Activated T-cell treated with anti-CD3 and anti-CD28 coated beads for 4 hours (primary cell): ENCODE results near the gene SLITRK1.

Experiments used
- DNase-seq: peaks from one replicate; pipeline ENCODE4 v3.0.0-alpha.2; 2020

Gene SLITRK1

DNA sequence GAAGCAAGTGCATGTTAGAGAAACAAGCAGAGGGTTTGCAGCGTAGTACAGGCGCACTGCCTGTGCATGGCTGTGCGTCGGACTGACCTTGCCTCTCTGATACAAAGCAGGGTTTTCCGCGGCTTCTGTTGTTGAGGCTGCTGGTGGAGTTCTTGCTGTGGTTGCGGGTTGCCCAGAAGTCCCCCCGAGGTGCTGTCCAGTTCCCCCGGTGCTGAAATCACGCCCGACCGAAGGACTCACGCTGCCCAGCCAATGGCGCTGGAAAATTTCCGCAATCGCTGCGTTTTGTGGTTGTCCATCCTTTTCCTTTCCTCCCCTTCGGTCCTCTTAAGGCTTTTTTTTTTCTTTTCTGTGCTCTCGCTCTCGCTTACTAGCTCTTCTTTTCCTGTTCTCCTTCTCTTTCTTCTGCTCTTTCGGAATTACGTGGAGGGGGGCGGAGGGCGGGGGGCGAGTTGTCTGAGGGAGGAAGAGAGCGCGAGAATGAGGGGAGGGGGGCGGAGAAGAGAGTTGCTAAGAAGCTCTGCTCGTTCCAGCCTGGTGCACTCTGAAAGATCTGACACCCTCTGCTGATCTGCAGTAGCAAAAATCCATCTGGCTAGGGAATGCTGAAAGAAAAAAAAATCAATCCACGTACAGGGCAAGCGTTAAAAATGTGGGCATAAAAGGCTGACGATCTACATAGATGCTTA is at the start of gene SLITRK1:
Gene SLITRK1, minus strand, starts transcription at position 558 of the 689 bp plus-strand sequence. CDS start 967 bp downstream, outside the sequence.
- DNase-seq: no peak

DNA sequence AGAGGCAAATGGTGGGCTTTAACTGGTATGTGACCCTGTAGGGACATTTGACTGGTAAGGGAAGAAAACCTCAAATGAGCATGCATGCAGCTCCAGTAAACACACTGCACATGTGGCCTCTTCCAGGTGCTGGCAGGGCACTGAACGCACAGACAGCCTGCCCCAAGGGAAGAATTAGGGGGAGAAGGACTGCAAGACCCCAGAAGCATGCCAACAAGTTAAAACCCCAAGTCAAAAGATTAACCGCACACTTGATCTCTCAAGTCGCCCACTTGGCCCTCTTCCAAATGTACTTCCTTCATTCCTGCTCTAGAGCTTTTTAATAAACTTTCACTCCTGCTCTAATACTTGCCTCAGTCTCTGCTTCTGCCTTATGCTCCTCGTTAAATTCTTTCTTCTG is 46.9 kb upstream of the SLITRK1 start:
- DNase-seq: no peak

GRCh38 chr13:83919775-83920174 is 37.5 kb upstream of the SLITRK1 start:
- DNase-seq: no peak

DNA sequence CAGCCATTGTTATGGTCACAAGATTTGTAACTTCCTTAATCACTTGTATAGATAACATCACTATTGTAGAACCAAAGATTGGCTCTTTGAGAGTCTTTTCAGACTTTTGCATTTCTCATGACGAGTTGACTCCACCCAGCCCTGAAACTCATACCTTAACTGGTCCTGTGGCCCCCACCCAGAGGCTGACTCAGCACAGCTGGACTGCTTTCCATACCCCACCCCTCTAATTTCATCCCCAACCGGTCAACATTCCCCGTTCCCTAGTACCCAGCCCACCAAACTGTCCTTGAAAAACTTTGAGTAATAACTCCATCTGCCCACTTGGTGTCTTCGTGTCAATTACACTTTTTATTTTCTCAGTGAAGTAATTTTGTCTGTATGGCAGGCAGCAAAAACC is 32.1 kb upstream of the SLITRK1 start:
- no peak for DNase-seq

DNA sequence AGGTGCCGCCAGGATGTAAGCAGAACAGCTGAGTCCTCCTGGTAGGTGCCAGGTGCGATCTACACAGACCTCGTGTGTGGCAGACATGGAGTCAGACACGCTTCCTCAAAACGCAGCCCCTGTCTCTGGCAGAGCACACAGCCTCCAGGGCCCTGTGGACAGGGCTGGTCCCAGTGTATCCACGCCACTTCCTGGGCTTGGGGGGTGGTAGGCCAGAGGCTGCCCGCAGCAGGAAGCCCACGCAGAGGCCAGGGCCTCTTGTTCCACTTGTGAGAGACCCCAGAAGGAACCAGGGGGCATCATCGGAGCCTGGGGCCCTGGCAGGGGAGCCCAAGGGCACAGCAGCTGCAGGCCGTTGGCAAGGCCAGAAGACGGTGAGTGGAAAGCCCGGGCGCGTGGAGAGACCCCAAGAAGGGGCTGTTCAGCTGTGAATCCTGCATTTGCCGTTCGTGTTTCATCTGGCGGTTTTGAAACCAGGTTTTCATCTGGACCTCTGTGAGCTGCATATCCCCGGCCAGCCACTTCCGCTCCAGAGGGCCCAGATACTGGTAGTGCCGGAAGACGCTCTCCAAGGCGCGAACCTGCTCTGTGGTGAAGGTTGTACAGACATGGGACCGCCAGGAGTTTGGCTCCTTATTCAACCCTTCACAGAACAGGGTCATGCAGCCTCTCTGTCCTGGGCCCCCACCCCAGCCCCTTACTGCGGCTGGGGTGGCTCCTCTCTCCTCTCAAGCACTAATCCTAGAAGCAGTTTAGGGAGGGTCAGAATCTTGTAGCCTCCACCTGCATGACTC is 25.1 kb upstream of the SLITRK1 start:
- no peak for DNase-seq

DNA sequence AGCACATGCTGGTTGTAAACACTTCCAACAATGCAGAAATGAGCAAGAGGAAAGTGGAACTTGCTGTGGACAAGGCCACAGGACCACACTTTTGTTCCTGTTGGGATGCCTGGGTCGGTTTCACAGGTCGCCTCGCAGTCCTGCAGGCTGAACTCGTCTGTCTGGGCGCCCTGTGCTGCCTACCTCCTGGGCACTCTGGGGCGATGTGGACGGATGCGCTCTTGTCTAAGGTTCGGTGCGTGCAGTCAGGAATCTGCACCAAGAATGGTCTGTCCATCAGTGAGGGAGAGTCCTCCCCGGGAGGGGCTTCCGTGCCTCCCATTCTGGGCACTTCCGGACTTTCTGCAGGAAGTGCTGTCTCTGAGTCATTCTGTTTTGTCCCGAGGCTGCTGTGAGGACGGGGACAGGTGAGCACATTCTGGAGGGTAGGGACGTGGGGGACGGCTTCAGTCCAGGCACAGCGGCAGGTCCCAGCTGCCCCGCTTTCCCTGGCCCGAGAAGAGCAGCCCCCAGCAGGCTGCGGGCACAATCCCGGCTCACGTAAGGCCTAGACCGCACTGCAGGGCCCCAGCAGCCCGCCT is 24.1 kb upstream of the SLITRK1 start:
- DNase-seq: no peak

DNA sequence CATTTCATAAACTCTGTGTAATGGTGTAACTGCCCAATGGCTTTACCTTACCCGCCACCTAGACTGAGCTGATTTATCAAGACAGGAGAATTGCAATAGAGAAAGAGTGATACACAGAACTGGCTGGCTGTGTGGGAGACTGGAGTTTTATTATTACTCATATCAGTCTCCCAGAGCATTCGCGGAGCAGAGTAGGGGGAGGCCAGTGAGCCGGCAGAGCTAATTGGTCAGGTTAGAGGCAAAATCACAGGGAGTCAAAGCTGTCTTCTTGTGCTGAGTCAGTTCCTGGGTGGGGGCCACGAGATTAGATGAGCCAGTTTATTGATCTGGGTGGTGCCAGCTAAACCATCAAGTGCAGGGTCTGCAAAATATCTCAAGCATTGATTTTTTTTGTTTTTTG is 23.4 kb upstream of the SLITRK1 start:
- DNase-seq: no peak

DNA sequence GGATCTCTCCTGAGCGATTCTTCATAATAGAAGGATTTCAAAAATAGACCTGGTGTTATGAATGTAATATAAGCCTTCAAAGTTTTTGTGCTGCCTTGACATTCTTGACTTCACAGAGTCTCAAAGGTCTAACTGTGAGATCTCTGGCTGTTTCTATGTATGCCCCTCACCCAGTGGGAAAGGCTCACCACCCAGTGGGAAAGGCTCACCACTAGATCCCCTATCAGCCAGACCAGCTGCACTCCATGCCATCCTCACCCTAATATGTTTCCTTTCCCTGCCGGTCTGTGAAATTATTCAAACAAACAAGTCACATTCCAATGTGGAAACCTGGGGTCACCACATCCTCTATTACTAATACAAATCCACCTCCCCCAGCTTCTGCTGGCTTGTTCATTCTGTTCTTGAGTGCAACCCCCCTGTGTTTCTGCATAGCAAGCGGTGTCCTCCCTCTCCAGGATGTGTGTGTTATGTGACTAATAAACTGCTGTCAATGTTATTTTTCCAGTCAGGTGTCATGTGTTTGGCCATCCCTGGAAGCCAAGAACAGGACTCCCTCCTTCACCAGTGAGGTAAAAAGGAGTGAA is 13.8 kb upstream of the SLITRK1 start:
- DNase-seq: no peak

DNA sequence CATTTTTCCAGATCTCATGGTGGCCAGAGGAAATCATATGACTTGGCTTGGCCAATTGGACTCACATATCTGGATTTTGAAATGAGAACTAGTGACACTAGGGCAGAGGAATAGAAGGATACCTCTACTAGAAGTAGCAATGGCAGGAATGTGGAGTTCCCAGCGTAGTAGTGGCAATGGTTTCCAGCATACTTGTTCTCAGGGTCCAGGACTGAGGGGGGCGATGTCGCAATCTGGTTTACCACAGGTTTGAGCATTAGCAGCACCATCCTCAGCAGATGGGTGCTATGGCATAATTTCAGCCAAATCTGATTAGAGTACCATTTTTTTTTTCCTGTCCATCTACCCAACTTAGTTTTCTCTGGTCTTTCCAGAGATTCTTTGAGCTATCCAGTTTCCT is 8.1 kb upstream of the SLITRK1 start:
- DNase-seq: no peak

- no peak for DNase-seq
Observed at GRCh38 chr13:83884141-83884540, 1.9 kb upstream of the SLITRK1 start.

DNA sequence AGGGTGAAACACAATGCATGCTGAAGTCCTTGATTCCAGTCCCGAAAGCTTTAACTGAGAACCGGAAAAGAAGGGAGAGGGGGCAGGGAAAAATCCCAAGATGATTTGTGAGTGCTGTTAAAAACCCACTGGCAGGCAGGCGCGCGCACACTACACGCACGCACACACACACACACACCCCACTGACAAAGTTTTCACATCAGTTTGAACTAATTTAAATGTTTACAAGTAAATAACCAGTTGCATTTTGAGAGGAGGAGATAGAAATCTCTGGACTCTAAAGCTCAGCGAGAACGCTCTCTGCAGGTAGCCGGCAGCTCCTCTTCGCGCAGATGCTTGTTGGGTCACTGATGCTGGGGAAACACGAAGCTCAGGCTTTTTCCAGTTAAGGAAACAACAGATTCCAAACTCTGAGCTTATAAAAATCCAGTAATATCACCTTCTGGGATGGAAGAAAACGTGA is 818 bp upstream of the SLITRK1 start:
- DNase-seq: no peak

DNA sequence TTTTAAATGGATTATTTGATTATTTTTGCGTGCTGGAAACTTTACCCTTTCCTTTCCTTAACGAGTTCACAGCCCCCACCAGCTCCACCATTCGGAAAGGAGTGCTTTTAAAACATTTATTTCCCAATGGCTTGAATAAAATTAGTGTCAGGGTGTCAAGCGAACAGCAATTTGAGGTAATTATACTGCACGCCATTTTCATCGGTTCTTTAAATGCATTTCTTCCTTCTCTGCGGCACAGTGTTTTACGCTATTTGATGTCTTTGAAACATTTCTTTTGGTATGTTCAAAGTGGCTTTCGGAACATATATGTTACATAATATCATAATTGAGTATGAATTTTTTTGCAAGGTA is 309 bp upstream of the SLITRK1 start:
- no peak for DNase-seq

- DNase-seq: no peak
Observed at GRCh38 chr13:83881140-83881684, 1.1 kb downstream of the SLITRK1 start.

GRCh38 chr13:83880275-83881139 is 1.8 kb downstream of the SLITRK1 start:
- no peak for DNase-seq

GRCh38 chr13:83879431-83880171 is 2.7 kb downstream of the SLITRK1 start:
- DNase-seq: no peak

- DNase-seq: no peak
Observed at GRCh38 chr13:83878691-83879430, 3.4 kb downstream of the SLITRK1 start.

- no peak for DNase-seq
Observed at GRCh38 chr13:83877651-83878355, 4.5 kb downstream of the SLITRK1 start.

- DNase-seq: no peak
Observed at GRCh38 chr13:83876546-83876945, 5.7 kb downstream of the SLITRK1 start.

DNA sequence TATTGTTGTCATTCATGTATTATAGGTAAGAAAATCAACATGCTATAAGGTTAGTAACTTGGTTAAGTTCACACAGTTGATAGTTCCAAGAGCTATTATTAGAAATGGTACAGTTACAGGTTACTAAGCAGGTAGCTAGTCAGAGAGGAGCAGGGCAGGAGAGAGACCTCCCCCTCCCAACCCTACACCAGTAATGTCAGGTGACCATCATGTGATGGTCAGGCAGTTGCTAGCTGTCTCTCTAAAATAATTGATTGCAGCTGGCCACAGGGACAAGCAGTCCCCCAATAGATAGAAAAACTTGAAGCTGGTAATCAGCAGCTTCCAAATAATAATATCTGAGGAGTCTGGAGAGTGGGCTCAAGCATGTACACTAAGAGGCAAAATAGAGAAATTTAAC is 14.6 kb downstream of the SLITRK1 start:
- no peak for DNase-seq
